Upper lobe of left lung (tissue), 4 donors: ENCODE results near the gene ACAA2.

Source experiments
- EP300 ChIP-seq, 4 donors: sonication (generic); formaldehyde crosslinking; IDR thresholded peaks; one replicate each; pipeline ENCODE4 v1.5.1; 2017; ENCODE audit warnings: antibody characterized with exemption in 4 of 4, control low read depth in 2 of 4
- POLR2A ChIP-seq, 4 donors: fragments of 450-650 bp; IDR thresholded peaks; one replicate each; pipeline ENCODE4 v1.5.1; 2016 to 2017; ENCODE audit warnings: antibody characterized with exemption in 4 of 4, mild to moderate bottlenecking in 2 of 4
- TF ChIP-seq, protein P1 (sequence below), 6 experiments: fragments of 450-650 bp in 4 of 6; fragments of 200-600 bp in 2 of 6; sonication (generic) in 2 of 6; IDR thresholded peaks; one replicate each; pipeline ENCODE4 v1.5.1; 2016 to 2019; ENCODE audit warnings: antibody characterized with exemption in 6 of 6

DNA sequence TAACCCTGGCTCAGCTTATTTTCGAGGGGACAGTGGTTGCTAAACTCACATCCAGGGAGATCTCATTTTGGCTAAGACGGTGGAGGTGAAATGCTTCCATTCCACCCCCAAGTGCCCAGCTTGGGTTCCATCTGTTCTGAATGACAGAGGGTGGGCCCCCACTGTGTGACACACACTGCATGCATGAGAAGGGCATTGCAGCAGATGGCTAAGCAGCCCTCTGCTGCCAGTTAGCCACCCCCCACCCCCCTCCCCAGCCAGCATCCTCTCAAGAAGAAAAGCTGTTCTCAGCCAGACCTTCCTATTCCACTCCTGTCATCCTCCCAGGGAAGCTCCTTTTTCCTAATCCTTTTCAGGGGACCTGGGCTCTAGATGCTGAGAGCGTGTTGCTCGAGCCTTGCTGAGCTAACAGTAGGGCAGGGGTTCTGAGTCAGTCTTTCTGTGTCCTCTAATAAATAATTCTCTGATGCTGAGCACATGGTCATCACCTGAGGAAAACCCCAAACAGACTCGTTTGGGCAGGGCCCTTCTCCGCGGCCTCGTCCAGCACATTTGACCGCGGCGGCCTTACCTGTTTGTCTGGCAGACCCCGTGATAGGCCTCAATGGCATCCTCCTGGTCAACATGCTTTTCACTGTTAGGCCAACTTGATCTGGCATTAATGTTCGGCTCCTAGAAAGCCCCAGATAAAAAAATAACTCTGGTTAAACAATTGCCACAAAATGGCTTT is 49.5 kb upstream of the ACAA2 start:
- TF ChIP-seq, protein P1, sequence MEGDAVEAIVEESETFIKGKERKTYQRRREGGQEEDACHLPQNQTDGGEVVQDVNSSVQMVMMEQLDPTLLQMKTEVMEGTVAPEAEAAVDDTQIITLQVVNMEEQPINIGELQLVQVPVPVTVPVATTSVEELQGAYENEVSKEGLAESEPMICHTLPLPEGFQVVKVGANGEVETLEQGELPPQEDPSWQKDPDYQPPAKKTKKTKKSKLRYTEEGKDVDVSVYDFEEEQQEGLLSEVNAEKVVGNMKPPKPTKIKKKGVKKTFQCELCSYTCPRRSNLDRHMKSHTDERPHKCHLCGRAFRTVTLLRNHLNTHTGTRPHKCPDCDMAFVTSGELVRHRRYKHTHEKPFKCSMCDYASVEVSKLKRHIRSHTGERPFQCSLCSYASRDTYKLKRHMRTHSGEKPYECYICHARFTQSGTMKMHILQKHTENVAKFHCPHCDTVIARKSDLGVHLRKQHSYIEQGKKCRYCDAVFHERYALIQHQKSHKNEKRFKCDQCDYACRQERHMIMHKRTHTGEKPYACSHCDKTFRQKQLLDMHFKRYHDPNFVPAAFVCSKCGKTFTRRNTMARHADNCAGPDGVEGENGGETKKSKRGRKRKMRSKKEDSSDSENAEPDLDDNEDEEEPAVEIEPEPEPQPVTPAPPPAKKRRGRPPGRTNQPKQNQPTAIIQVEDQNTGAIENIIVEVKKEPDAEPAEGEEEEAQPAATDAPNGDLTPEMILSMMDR (IDR thresholded peaks at IDR 0.05): no peak
- TF ChIP-seq POLR2A (IDR thresholded peaks at IDR 0.05) (no peak), EP300 (IDR thresholded peaks at IDR 0.05) (no peak)
